ENCODE data around the gene FDX2. TPM values are rescaled to one million over a fixed set of nuclear protein-coding genes. Genes with fewer than 3 reads are reported as not detected.
A peak's percentile ranks its signal among the peaks of the same experiment; 100 is the strongest.

The FDX2 gene
- total and polyA plus RNA-seq, 2 of the 13 experiments (the other 11 are each of a cell fraction or from before 2014, with no cell fraction given), result 21.0 to 24.7 TPM

DNA sequence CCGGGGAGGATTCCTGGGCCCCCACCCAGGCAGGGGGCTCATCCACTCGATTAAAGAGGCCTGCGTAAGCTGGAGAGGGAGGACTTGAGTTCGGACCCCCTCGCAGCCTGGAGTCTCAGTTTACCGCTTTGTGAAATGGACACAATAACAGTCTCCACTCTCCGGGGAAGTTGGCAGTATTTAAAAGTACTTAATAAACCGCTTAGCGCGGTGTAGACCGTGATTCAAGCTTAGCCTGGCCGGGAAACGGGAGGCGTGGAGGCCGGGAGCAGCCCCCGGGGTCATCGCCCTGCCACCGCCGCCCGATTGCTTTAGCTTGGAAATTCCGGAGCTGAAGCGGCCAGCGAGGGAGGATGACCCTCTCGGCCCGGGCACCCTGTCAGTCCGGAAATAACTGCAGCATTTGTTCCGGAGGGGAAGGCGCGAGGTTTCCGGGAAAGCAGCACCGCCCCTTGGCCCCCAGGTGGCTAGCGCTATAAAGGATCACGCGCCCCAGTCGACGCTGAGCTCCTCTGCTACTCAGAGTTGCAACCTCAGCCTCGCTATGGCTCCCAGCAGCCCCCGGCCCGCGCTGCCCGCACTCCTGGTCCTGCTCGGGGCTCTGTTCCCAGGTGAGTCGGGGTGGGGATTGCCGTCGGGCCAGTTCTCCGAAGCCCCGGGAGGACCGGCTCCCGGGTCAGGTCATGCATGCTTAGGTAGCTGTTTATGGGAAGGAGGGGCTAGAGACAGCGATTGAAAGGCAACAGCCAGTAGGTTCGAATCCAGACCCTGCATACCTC, 45.0 kb downstream of the FDX2 start, which contains the start of gene ICAM1 (continued):
- TF ChIP-seq RERE (CRISPR knock-in tag; IDR thresholded peaks at IDR 0.05; ENCODE audit: low read depth), result peak; percentile 60
- peak; percentile 79 for TF ChIP-seq SALL2 (CRISPR knock-in tag; IDR thresholded peaks at IDR 0.05)
- peak; percentile 96 to 98 for TF ChIP-seq POLR2A (IDR thresholded peaks at IDR 0.05; ENCODE audit: insufficient read depth in 1 of 2, low read depth in 2 of 2, low read length in 2 of 2)
- TF ChIP-seq SMAD3 (CRISPR knock-in tag; IDR thresholded peaks at IDR 0.05), result peak; percentile 94
- peak; percentile 61 for TF ChIP-seq ZNF883 (CRISPR knock-in tag; IDR thresholded peaks at IDR 0.05; ENCODE audit: not compliant biosample characterization)
- TF ChIP-seq KDM4B (CRISPR knock-in tag; IDR thresholded peaks at IDR 0.05), result peak; percentile 54; the same call in 1 of the 2 replicates
- TF ChIP-seq, protein P1, sequence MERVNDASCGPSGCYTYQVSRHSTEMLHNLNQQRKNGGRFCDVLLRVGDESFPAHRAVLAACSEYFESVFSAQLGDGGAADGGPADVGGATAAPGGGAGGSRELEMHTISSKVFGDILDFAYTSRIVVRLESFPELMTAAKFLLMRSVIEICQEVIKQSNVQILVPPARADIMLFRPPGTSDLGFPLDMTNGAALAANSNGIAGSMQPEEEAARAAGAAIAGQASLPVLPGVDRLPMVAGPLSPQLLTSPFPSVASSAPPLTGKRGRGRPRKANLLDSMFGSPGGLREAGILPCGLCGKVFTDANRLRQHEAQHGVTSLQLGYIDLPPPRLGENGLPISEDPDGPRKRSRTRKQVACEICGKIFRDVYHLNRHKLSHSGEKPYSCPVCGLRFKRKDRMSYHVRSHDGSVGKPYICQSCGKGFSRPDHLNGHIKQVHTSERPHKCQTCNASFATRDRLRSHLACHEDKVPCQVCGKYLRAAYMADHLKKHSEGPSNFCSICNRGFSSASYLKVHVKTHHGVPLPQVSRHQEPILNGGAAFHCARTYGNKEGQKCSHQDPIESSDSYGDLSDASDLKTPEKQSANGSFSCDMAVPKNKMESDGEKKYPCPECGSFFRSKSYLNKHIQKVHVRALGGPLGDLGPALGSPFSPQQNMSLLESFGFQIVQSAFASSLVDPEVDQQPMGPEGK (CRISPR knock-in tag; IDR thresholded peaks at IDR 0.05), result peak; percentile 98
- peak; percentile 41 for TF ChIP-seq AGO1 (IDR thresholded peaks at IDR 0.05; ENCODE audit: low read depth, low read length, poor library complexity, severe bottlenecking)
- TF ChIP-seq, protein P2, sequence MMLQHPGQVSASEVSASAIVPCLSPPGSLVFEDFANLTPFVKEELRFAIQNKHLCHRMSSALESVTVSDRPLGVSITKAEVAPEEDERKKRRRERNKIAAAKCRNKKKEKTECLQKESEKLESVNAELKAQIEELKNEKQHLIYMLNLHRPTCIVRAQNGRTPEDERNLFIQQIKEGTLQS (CRISPR knock-in tag; IDR thresholded peaks at IDR 0.05), result peak; percentile 63; the same call in 1 of the 2 replicates
- TF ChIP-seq ZNF143 (CRISPR knock-in tag; IDR thresholded peaks at IDR 0.05), result peak; percentile 40; the same call in 1 of the 2 replicates
- TF ChIP-seq STAT6 (CRISPR knock-in tag; IDR thresholded peaks at IDR 0.05; ENCODE audit: borderline replicate concordance), result 0 out of 2 replicates have a peak, but pooled peaks have one; percentile 73
- peak; percentile 87; the same call in 1 of the 2 replicates for TF ChIP-seq DDIT3 (CRISPR knock-in tag; IDR thresholded peaks at IDR 0.05)
- peak; percentile 64; the same call in 1 of the 2 replicates for TF ChIP-seq POGZ (CRISPR knock-in tag; IDR thresholded peaks at IDR 0.05)
- no peak for TF ChIP-seq ZNF256 (CRISPR knock-in tag; conservative IDR thresholded peaks at IDR 0.05)
- TF ChIP-seq ZNF33A (CRISPR knock-in tag; IDR thresholded peaks at IDR 0.05; ENCODE audit: borderline replicate concordance), result 0 out of 2 replicates have a peak, but pooled peaks have one; percentile 60
